ENCODE measurements around the gene MYL6B. TPM values are rescaled to one million over a fixed set of nuclear protein-coding genes. Genes with fewer than 3 reads are reported as not detected.
A peak's percentile ranks its signal among the peaks of the same experiment; 100 is the strongest.

MYL6B gene
- total RNA-seq, 2 donors from 2014 or later: 153 to 191 TPM

GRCh38 chr12:56197921-56198635 lies 45.7 kb downstream of the MYL6B start:
- Mint-ChIP-seq H3K4me1 (no peaks in the 10 kb centered on the region), H3K4me3 (no peak overlapping the region), H3K36me3 (ENCODE audit: low read depth) (peaks cover 12% of the 10 kb centered on the region), H3K27ac (peak overlapping the region; percentile 57), H3K27me3 (ENCODE audit: insufficient read depth) (no peaks in the 10 kb centered on the region), H3K9me3 (no peaks in the 10 kb centered on the region)
- Histone ChIP-seq H3K9me3 (ENCODE audit: control insufficient read depth, low read length) (no peaks in the 10 kb centered on the region), H3K36me3 (ENCODE audit: control insufficient read depth, insufficient read depth, low read length) (peaks cover 6% of the 10 kb centered on the region), H3K27me3 (ENCODE audit: control insufficient read depth, insufficient read depth, low read length, poor library complexity, severe bottlenecking) (no peaks in the 10 kb centered on the region), H3K4me1 (ENCODE audit: control insufficient read depth, insufficient read depth, low read length) (no peaks in the 10 kb centered on the region), H3K4me3 (ENCODE audit: low read length) (no peak overlapping the region), H3K27ac (ENCODE audit: low read depth, low read length) (no peak overlapping the region), H3K9ac (ENCODE audit: extremely low read depth, low read length, poor library complexity, severe bottlenecking) (no peak overlapping the region)
- TF ChIP-seq, protein P1, sequence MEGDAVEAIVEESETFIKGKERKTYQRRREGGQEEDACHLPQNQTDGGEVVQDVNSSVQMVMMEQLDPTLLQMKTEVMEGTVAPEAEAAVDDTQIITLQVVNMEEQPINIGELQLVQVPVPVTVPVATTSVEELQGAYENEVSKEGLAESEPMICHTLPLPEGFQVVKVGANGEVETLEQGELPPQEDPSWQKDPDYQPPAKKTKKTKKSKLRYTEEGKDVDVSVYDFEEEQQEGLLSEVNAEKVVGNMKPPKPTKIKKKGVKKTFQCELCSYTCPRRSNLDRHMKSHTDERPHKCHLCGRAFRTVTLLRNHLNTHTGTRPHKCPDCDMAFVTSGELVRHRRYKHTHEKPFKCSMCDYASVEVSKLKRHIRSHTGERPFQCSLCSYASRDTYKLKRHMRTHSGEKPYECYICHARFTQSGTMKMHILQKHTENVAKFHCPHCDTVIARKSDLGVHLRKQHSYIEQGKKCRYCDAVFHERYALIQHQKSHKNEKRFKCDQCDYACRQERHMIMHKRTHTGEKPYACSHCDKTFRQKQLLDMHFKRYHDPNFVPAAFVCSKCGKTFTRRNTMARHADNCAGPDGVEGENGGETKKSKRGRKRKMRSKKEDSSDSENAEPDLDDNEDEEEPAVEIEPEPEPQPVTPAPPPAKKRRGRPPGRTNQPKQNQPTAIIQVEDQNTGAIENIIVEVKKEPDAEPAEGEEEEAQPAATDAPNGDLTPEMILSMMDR (conservative IDR thresholded peaks at IDR 0.05): no peak
- 92 to 94% methylated on average over 7 to 9 of the region's 9 CpGs for WGBS, 2 experiments (ENCODE audit: insufficient coverage in 1 of 2, insufficient read length in 1 of 2)
- no peak for DNase-seq

- no peaks in the 10 kb centered on the region for H3K4me1 Mint-ChIP-seq
Measured at GRCh38 chr12:56198836-56199235, 46.4 kb downstream of the MYL6B start.

DNA sequence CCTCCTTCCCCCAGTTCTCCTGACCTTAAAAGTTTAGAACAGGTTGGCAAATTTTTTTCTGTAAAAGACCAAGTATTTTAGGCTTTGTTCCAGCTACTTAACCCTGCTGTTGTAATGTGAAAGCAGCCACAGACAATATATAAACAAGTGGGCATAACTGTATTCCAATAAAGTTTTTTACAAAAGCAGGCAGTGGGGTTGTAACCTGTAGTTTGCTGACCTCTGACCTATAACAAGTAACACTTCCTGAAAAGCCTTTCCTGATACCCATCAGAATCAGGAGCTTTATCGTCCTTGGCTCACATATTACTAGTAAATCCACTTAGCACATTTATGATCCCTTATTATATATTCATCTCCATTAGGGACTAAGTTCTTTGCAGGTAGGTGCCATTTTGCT lies 50.0 kb downstream of the MYL6B start:
- no peak overlapping the region for H3K27ac ChIP-seq (ENCODE audit: low read depth, low read length)
- TF ChIP-seq, protein P1 (conservative IDR thresholded peaks at IDR 0.05): no peak
- Mint-ChIP-seq H3K4me3 (no peak overlapping the region), H3K4me1 (peaks cover 9% of the 10 kb centered on the region), H3K27ac (no peak overlapping the region), H3K27me3 (ENCODE audit: insufficient read depth) (no peaks in the 10 kb centered on the region), H3K36me3 (ENCODE audit: low read depth) (peaks cover 22% of the 10 kb centered on the region), H3K9me3 (no peaks in the 10 kb centered on the region)
- no peak overlapping the region for H3K9ac ChIP-seq (ENCODE audit: extremely low read depth, low read length, poor library complexity, severe bottlenecking)
- H3K36me3 ChIP-seq (ENCODE audit: control insufficient read depth, insufficient read depth, low read length): peaks cover 31% of the 10 kb centered on the region
- H3K4me3 ChIP-seq (ENCODE audit: low read length): no peak overlapping the region
- H3K9me3 ChIP-seq (ENCODE audit: control insufficient read depth, low read length): no peaks in the 10 kb centered on the region
- 93 to 100% methylated on average over 1 of the region's 1 CpG for WGBS, 2 experiments (ENCODE audit: insufficient coverage in 1 of 2, insufficient read length in 1 of 2)
- no peak for DNase-seq
- H3K4me1 ChIP-seq (ENCODE audit: control insufficient read depth, insufficient read depth, low read length): peaks cover 5% of the 10 kb centered on the region
- H3K27me3 ChIP-seq (ENCODE audit: control insufficient read depth, insufficient read depth, low read length, poor library complexity, severe bottlenecking): no peaks in the 10 kb centered on the region

More at GRCh38 chr12:56198836-56199235, 46.4 kb downstream of the MYL6B start:
- no peak overlapping the region for H3K27ac ChIP-seq (ENCODE audit: low read depth, low read length)
- Mint-ChIP-seq H3K9me3 (no peaks in the 10 kb centered on the region), H3K27ac (no peak overlapping the region), H3K4me3 (no peak overlapping the region), H3K36me3 (ENCODE audit: low read depth) (peaks cover 7% of the 10 kb centered on the region), H3K27me3 (ENCODE audit: insufficient read depth) (no peaks in the 10 kb centered on the region)
- TF ChIP-seq, protein P1 (conservative IDR thresholded peaks at IDR 0.05): no peak
- no peaks in the 10 kb centered on the region for H3K9me3 ChIP-seq (ENCODE audit: control insufficient read depth, low read length)
- no peak for DNase-seq
- H3K4me3 ChIP-seq (ENCODE audit: low read length): no peak overlapping the region
- no peaks in the 10 kb centered on the region for H3K36me3 ChIP-seq (ENCODE audit: control insufficient read depth, insufficient read depth, low read length)
- H3K4me1 ChIP-seq (ENCODE audit: control insufficient read depth, insufficient read depth, low read length): no peaks in the 10 kb centered on the region
- no peak overlapping the region for H3K9ac ChIP-seq (ENCODE audit: extremely low read depth, low read length, poor library complexity, severe bottlenecking)
- no peaks in the 10 kb centered on the region for H3K27me3 ChIP-seq (ENCODE audit: control insufficient read depth, insufficient read depth, low read length, poor library complexity, severe bottlenecking)
- WGBS, 2 experiments (ENCODE audit: insufficient coverage in 1 of 2, insufficient read length in 1 of 2): 82 to 88% methylated on average over 1 of the region's 1 CpG
